HG03442 (cell line): ENCODE results near the gene STX12.
A peak's percentile ranks its signal among the peaks of the same experiment; 100 is the strongest.
"Not testable (repeated sequence)": the region's sequence is repeated elsewhere in the genome, so short reads cannot be mapped to it uniquely, and the experiment has no call there.

ENCODE experiments used
- ATAC-seq: cut with Tn5 transposase; IDR thresholded peaks from one replicate; pipeline ENCODE4 v1.9.1; 2021; ENCODE audit warnings: mild to moderate bottlenecking, moderate library complexity; ENCODE audit not compliant: unreplicated experiment

The STX12 gene

GRCh38 chr1:27824411-27824810 lies 51.4 kb downstream of the STX12 start:
- ATAC-seq, result no peak

- not testable (repeated sequence) for ATAC-seq
Observed at GRCh38 chr1:27829339-27829960, 56.4 kb downstream of the STX12 start.

DNA sequence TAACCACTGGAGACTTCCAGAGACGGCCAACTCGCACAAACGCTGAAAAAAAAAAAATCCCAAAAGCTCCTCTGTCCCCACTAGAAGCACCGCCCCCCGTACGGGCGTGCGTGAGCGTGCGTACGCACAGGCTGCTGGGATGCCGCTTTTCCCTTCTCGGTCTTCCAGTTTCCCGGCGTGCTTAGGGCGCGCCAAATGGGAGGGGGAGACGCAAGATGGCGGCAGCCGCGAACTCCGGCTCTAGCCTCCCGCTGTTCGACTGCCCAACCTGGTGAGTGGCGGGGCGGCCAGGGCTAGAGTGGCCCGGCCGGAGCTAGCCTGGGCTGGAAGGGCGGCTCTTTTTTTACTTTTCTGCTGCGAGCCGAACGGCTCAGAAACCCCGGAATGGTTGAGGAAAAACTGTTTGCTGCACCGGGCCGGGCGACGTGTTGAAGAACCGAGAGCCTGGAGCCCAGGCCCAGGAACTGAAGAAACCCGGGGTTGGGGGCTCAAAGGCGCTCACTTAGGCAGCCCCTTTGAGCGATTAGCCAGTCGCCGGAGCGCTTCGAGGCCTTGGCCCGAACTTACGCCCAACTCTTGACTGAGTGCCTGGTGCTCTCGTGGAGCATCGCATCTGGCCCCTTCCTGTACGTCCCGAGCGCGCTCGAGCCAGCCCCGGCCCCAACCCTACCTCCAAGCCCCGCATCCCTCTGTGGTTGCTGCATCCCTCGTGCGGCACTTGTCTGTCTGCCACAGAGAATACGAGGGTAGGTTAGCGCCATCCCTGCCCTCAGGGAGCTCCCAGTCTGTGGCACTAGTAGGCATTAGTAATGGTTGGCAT lies 57.8 kb downstream of the STX12 start, which contains the start of gene PPP1R8:
TSS of gene PPP1R8 (plus strand) at position 162 of the 820 bp plus-strand sequence. CDS start at position 216, 54 bp downstream.
- ATAC-seq, result peak; percentile 90

GRCh38 chr1:27831568-27832410 lies 58.8 kb downstream of the STX12 start:
- ATAC-seq, result no peak

GRCh38 chr1:27832762-27833161 lies 59.7 kb downstream of the STX12 start:
- ATAC-seq, result no peak

- no peak for ATAC-seq
Observed at GRCh38 chr1:27833470-27833869, 60.5 kb downstream of the STX12 start.

DNA sequence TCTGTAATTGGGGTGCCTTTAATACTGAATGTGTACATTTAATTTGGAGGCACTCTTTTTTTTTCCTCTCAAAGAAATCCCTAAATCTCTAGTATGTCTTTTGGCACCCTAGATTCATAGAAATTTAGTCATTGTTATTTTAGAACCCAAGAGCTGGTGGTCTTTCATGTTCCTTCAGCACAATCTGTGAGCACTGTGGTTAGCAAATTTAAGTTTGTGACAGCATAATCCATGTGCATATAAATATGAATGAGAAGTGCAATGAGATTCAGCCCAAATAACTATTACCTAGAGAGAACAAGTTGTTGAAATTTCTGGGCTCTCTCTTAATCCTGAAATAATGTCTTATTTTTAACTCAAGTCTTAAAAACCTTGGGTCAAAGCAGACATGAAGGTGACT lies 62.0 kb downstream of the STX12 start:
- ATAC-seq, result no peak

DNA sequence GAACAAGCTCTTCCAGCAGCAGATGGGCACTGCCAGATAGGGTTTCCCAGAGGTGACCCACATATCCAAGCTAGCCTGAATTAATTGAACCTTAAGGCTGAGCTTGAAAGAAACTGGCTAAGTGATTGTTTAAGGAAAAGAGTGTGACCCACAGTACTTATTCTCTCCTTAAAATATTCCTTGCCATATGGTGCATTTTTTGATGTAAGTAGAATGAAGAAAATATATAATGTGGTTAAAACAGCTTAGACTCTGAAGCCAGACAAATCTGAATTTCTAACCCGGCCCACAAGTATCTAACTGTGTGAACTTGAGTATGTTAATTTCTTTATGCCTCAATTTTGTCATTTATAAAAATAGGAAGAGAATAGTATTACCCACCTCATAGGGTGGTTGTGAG lies 62.5 kb downstream of the STX12 start:
- ATAC-seq, result no peak

DNA sequence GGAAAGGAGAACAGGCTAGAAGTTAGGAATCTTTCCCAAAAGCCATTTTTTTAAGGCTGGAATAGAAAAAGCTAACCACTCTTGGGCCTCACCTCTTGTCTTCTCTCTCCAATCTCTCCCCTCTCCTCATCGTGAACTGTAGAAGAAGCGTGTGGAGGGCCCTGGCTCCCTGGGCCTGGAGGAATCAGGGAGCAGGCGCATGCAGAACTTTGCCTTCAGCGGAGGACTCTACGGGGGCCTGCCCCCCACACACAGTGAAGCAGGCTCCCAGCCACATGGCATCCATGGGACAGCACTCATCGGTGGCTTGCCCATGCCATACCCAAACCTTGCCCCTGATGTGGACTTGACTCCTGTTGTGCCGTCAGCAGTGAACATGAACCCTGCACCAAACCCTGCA lies 76.9 kb downstream of the STX12 start:
- no peak for ATAC-seq

- no peak for ATAC-seq
Observed at GRCh38 chr1:27855085-27855484, 82.1 kb downstream of the STX12 start.

DNA sequence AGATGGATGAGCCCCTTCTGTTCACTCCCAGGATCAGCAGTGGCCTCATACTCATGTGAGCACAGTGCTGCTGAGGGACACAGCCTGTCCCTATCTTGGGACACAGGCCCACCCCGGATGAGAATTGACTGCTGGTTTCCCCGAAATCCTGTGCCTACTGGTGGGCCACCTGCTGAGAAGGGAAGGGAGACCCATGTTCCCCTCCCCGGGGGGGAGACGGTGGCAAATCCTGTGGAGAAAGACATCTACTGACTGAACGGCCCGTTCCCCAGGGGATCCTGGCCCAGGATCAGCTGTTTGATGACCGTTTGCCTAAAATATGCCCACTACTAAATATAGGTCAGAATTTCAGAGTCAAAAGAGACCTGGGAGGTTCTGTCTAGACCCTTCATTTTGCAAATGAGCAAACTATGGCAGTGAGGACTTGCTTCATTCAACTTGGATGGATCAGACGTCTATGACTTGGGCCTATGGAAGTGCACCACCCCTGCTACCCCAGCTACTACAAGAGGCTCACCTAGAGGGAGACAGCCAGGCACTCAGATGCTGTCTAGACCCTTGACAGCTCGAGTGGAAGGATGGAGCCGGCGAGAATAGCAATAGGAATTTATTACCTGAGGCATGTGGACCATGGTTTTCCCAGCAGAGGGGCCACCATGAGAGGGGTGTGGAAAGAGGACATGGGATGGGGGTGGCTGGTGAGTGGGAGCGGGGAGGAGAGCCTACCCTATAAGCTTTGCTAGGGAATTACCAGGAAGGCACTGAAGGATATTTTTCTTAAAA lies 83.7 kb downstream of the STX12 start:
- no peak for ATAC-seq

DNA sequence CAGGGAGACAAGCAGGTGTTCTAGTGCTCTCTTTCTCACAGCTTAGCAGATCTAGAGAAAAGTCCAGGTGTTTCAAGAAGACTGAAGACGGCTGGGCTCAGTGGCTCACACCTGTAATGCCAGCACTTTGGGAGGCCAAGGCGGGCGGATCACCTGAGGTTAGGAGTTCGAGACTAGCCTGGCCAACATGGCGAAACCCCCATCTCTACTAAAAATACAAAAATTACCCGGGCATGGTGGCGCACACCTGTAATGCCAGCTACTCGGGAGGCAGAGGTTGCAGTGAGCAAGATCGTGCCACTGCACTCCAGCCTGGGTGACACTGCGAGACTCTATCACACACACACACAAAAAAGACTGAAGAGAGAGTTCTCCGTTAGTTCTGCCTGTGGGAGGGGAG lies 84.5 kb downstream of the STX12 start:
- not testable (repeated sequence) for ATAC-seq

GRCh38 chr1:27858072-27858948 lies 85.3 kb downstream of the STX12 start:
- ATAC-seq, result no peak

DNA sequence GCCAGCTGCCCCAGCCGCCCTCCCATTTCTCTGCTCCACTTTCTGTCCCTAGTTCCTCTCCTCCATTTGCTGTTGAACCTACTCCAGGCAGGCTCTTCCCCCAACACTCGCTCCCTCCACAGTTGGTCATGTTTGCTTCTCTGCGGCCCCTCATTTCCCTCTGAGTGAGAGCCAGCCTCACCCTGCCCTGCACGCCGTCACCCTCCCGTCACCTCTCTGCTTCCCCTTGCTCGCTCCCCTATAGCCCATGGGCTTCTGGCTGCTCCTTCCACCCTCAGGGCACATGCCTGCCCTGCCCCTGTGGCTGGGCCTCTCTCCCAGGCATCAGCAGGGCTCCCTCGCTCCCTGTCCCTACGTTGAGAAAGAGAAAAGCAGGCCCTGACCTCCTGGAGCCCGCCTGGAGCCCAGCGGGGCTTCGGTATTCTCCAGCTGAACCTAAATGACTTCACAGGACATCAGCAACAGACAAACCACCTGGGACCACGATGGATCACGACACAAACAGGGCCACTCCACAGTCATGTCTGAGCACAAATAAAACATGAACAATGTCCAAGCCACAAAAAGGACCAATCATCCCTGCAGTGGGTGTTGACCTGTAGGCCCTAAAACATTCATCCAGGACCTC lies 86.0 kb downstream of the STX12 start:
- no peak for ATAC-seq

DNA sequence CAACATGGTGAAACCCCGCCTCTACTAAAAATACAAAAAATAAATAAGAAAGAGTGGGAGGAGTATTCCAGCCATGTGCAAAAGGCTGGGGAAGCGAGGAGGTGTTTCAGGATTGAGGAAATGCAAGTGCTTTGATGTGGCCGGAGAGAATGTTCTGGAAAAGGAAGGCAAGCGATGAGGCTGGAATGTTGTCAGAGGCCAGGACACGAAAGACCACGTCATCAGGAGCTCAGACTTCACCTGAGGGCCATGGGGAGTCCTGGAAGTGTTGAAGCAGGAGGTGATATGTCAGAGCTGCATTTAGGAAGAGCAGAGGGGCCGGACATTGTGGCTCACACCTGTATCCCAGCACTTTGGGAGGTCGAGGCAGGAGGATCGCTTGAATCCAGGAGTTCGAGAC lies 88.4 kb downstream of the STX12 start:
- ATAC-seq, result no peak

DNA sequence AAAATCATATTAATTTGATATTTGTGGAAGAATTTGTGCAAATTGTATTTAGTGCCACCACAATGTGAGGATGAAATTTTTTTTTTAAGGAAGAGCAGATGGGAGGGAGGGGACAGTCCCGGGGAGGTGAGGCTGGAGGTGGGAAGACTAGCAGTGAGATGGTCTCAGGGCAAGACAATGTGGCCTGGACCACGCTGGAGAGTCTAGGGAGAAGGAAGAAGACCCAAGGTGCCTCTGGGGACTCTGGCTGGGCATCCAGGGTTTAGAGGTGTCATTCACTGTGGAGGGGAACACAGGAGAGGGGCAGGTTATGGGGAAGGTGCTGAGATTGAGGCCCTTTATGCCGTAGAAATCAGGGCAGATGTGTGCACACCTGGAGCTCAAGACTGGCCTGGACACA lies 89.0 kb downstream of the STX12 start:
- ATAC-seq, result no peak

- no peak for ATAC-seq
Observed at GRCh38 chr1:27862671-27863537, 89.9 kb downstream of the STX12 start.

- ATAC-seq, result no peak
Observed at GRCh38 chr1:27863538-27863915, 90.5 kb downstream of the STX12 start.
